H1 (cell line): ENCODE data around the gene IQCE.

ENCODE experiments used
- CTCF ChIP-seq, 3 experiments: IDR thresholded peaks; 1 replicate in 2 of 3; 2 replicates in 1 of 3; pipeline versions ENCODE4 v1.5.1 to v1.6.1; 2011; ENCODE audit warnings: low read length in 3 of 3, mild to moderate bottlenecking in 3 of 3, inconsistent platforms in 2 of 3, low read depth in 1 of 3, moderate library complexity in 1 of 3; ENCODE audit not compliant: insufficient read depth in 1 of 3; ENCODE audit errors: control extremely low read depth in 1 of 3
- GABPA ChIP-seq: IDR thresholded peaks from 2 replicates; pipeline ENCODE4 v1.6.1; 2011; ENCODE audit warnings: mild to moderate bottlenecking, low read length, moderate library complexity, borderline replicate concordance; ENCODE audit not compliant: insufficient read depth
- HDAC2 ChIP-seq, 2 experiments: fragments of 300-600 bp in 1 of 2; sonication (generic) in 1 of 2; IDR thresholded peaks; 2 replicates each; pipeline ENCODE4 v1.6.1; 2011 to 2012; ENCODE audit warnings: low read depth in 2 of 2, low read length in 2 of 2, mild to moderate bottlenecking in 2 of 2, moderate library complexity in 2 of 2, borderline replicate concordance in 1 of 2, inconsistent platforms in 1 of 2
- HDAC6 ChIP-seq: IDR thresholded peaks from one replicate; pipeline ENCODE4 v1.7.1; 2012; ENCODE audit warnings: low read depth, mild to moderate bottlenecking, inconsistent platforms, low read length, moderate library complexity
- POLR2AphosphoS5 ChIP-seq: IDR thresholded peaks from 2 replicates; pipeline ENCODE4 v1.6.1; 2011; ENCODE audit warnings: low read depth, low read length

GRCh38 chr7:2593036-2593727 lies 34.4 kb downstream of the IQCE start:
- TF ChIP-seq CTCF (IDR thresholded peaks at IDR 0.05; ENCODE audit: control extremely low read depth in 1 of 3, insufficient read depth in 1 of 3, low read depth in 1 of 3, low read length in 3 of 3), result no peak
- no peak for TF ChIP-seq HDAC6
- no peak for TF ChIP-seq POLR2AphosphoS5
- no peak for TF ChIP-seq HDAC2 (IDR thresholded peaks at IDR 0.05; ENCODE audit: borderline replicate concordance in 1 of 2, low read depth in 2 of 2, low read length in 2 of 2)
- no peak for TF ChIP-seq GABPA
